Tibial nerve (tissue), 4 donors: ENCODE results near the gene TSHZ2.

Source experiments
- CTCF ChIP-seq, 5 experiments: fragments of 200-600 bp in 3 of 5; fragments of 450-650 bp in 2 of 5; sonication (generic) in 3 of 5; IDR thresholded peaks; one replicate each; pipeline ENCODE4 v1.5.1; 2016 to 2019; ENCODE audit warnings: antibody characterized with exemption in 5 of 5, mild to moderate bottlenecking in 3 of 5, moderate library complexity in 2 of 5
- EP300 ChIP-seq, 2 donors: sonication (generic); formaldehyde crosslinking; IDR thresholded peaks; one replicate each; pipeline ENCODE4 v1.6.1; 2017; ENCODE audit warnings: antibody characterized with exemption in 2 of 2, mild to moderate bottlenecking in 1 of 2
- POLR2A ChIP-seq, 2 donors: fragments of 450-650 bp; IDR thresholded peaks; one replicate each; pipeline ENCODE4 v1.6.1; 2017; ENCODE audit warnings: antibody characterized with exemption in 2 of 2, mild to moderate bottlenecking in 2 of 2, moderate library complexity in 2 of 2

GRCh38 chr20:53406580-53406979, 434.4 kb downstream of the TSHZ2 start:
- TF ChIP-seq CTCF (IDR thresholded peaks at IDR 0.05) (no peak), POLR2A (IDR thresholded peaks at IDR 0.05) (no peak), EP300 (IDR thresholded peaks at IDR 0.05) (no peak)
